HCT116 (cell line): ENCODE measurements around the gene SCARF2. TPM values are rescaled to one million over a fixed set of nuclear protein-coding genes. Genes with fewer than 3 reads are reported as not detected.

ENCODE experiments used
- ATAC-seq: fragments of 200-7000 bp; cut with Tn5 transposase; 2 replicates; pipeline ENCODE4 v1.9.1; 2020; ENCODE audit warnings: mild to moderate bottlenecking, moderate library complexity
- BruUV-seq: library from RNA; stranded (reverse); fragments of 400-500 nt; replicated peaks from 2 replicates; lab custom pipeline; 2021; lab: Mats Ljungman, UMichigan
- CTCF ChIA-PET: fragments of 300-600 bp; sonication (Branson Sonifier 250); formaldehyde crosslinking; loops from one replicate; lab custom pipeline; 2021; ENCODE audit warnings: antibody characterized with exemption; lab: Charles Lee
- POLR2A ChIA-PET: fragments of 300-600, 350-600 bp; sonication (Branson Sonifier 250); formaldehyde crosslinking; loops from one replicate; lab custom pipeline; 2021; ENCODE audit warnings: antibody characterized with exemption; lab: Charles Lee
- RAD21 ChIA-PET, 2 experiments: fragments of 300-600 bp; sonication (Branson Sonifier 250); formaldehyde crosslinking; loops; one replicate each; lab custom pipeline; 2023; ENCODE audit warnings: low total read pairs in 2 of 2; ENCODE audit not compliant: uncharacterized antibody in 2 of 2, unreplicated experiment in 2 of 2, low non-redundant PET in 1 of 2; lab: Charles Lee
- DNase-seq: peaks from one replicate; pipeline ENCODE4 v3.0.0-alpha.2; 2010; ENCODE audit warnings: low read depth, low spot score
- H2AFZ ChIP-seq: fragments of 200-600 bp; shearing (Covaris generic), sonication (generic); 2 replicates; pipeline ENCODE4 v1.6.1; 2017; ENCODE audit warnings: low read depth, mixed run types, mixed read lengths, antibody characterized with exemption, low read length; ENCODE audit not compliant: poor library complexity, severe bottlenecking
- H3K27ac ChIP-seq: 2 replicates; pipeline ENCODE4 v1.5.1; 2012; ENCODE audit warnings: low read depth, low read length
- H3K27me3 ChIP-seq: fragments of 200-600 bp; sonication (generic); 2 replicates; pipeline ENCODE4 v1.6.1; 2016; ENCODE audit warnings: mixed run types, low read length, mixed read lengths; ENCODE audit not compliant: insufficient read depth
- H3K36me3 ChIP-seq, 2 experiments: fragments of 200-500 bp in 1 of 2; fragments of 200-600 bp in 1 of 2; sonication (Bioruptor generic) in 1 of 2; sonication (generic) in 1 of 2; 2 replicates each; pipeline versions ENCODE4 v1.5.1 to v1.6.1; 2014 to 2016; ENCODE audit warnings: low read length in 2 of 2, inconsistent platforms in 1 of 2, mixed read lengths in 1 of 2, mixed run types in 1 of 2; ENCODE audit not compliant: insufficient read depth in 2 of 2, control insufficient read depth in 1 of 2
- H3K4me1 ChIP-seq, 2 experiments: fragments of 200-600 bp in 1 of 2; sonication (generic) in 1 of 2; 2 replicates each; pipeline versions ENCODE4 v1.5.1 to v1.6.1; 2012 to 2017; ENCODE audit warnings: low read length in 2 of 2, inconsistent platforms in 1 of 2, mild to moderate bottlenecking in 1 of 2, mixed read lengths in 1 of 2, mixed run types in 1 of 2, moderate library complexity in 1 of 2; ENCODE audit not compliant: insufficient read depth in 2 of 2, control insufficient read depth in 1 of 2
- H3K4me2 ChIP-seq: fragments of 200-600 bp; sonication (generic); 2 replicates; pipeline ENCODE4 v1.6.1; 2017; ENCODE audit warnings: mixed run types, low read length, mixed read lengths
- H3K4me3 ChIP-seq, 2 experiments: fragments of 200-600 bp in 1 of 2; sonication (generic) in 1 of 2; replicated peaks in 1 of 2; 2 replicates each; pipeline ENCODE4 v1.5.1; 2011 to 2016; ENCODE audit warnings: low read length in 2 of 2, control low read depth in 1 of 2, low read depth in 1 of 2, mild to moderate bottlenecking in 1 of 2, mixed read lengths in 1 of 2, mixed run types in 1 of 2
- H3K79me2 ChIP-seq: fragments of 200-600 bp; sonication (generic); 2 replicates; pipeline ENCODE4 v1.6.1; 2017; ENCODE audit warnings: mild to moderate bottlenecking, mixed run types, low read length, moderate library complexity, mixed read lengths; ENCODE audit not compliant: insufficient read depth
- H3K9ac ChIP-seq: fragments of 200-600 bp; sonication (generic); 2 replicates; pipeline ENCODE4 v1.6.1; 2016; ENCODE audit warnings: low read length, mixed read lengths
- H3K9me2 ChIP-seq: fragments of 200-600 bp; sonication (generic), shearing (Covaris generic); 2 replicates; pipeline ENCODE4 v1.6.1; 2017; ENCODE audit warnings: mixed run types, mild to moderate bottlenecking, moderate library complexity; ENCODE audit not compliant: insufficient read depth
- H3K9me3 ChIP-seq, 2 experiments: fragments of 200-500 bp in 1 of 2; fragments of 200-600 bp in 1 of 2; sonication (Bioruptor generic) in 1 of 2; sonication (generic) in 1 of 2; 2 replicates each; pipeline ENCODE4 v1.6.1; 2014 to 2017; ENCODE audit warnings: low read length in 2 of 2, mixed read lengths in 2 of 2, inconsistent platforms in 1 of 2, low read depth in 1 of 2, mild to moderate bottlenecking in 1 of 2, mixed run types in 1 of 2, moderate library complexity in 1 of 2; ENCODE audit not compliant: control insufficient read depth in 1 of 2, insufficient read depth in 1 of 2
- H4K20me1 ChIP-seq: fragments of 200-600 bp; sonication (generic), shearing (Covaris generic); 2 replicates; pipeline ENCODE4 v1.6.1; 2017; ENCODE audit warnings: mixed run types, mild to moderate bottlenecking, moderate library complexity; ENCODE audit not compliant: insufficient read depth
- ATF3 ChIP-seq: IDR thresholded peaks from 2 replicates; pipeline ENCODE4 v1.6.1; 2012
- CEBPB ChIP-seq: IDR thresholded peaks from 2 replicates; pipeline ENCODE4 v1.6.1; 2012; ENCODE audit warnings: low read depth
- CTCF ChIP-seq, 3 experiments: fragments of 200-600 bp in 1 of 3; sonication (generic) in 1 of 3; IDR thresholded peaks in 2 of 3; conservative IDR thresholded peaks in 1 of 3; 2 replicates each; pipeline ENCODE4 v1.5.1; 2012 to 2017; ENCODE audit warnings: low read depth in 2 of 3, low read length in 2 of 3, antibody characterized with exemption in 1 of 3, borderline replicate concordance in 1 of 3, control low read depth in 1 of 3, mild to moderate bottlenecking in 1 of 3, mixed read lengths in 1 of 3, mixed run types in 1 of 3, moderate library complexity in 1 of 3; ENCODE audit not compliant: insufficient read depth in 1 of 3
- ELF1 ChIP-seq: IDR thresholded peaks from 2 replicates; pipeline ENCODE4 v1.6.1; 2012; ENCODE audit warnings: low read depth, borderline replicate concordance
- FOSL1 ChIP-seq: IDR thresholded peaks from 2 replicates; pipeline ENCODE4 v1.6.1; 2012; ENCODE audit warnings: low read depth
- JUND ChIP-seq: IDR thresholded peaks from 2 replicates; pipeline ENCODE4 v1.6.1; 2012
- MAX ChIP-seq: IDR thresholded peaks from 2 replicates; pipeline ENCODE4 v1.6.1; 2012
- POLR2AphosphoS5 ChIP-seq: IDR thresholded peaks from 2 replicates; pipeline ENCODE4 v1.6.1; 2011; ENCODE audit warnings: mild to moderate bottlenecking, low read depth, low read length, moderate library complexity
- REST ChIP-seq: IDR thresholded peaks from 2 replicates; pipeline ENCODE4 v1.6.1; 2012; ENCODE audit warnings: low read depth
- SP1 ChIP-seq: IDR thresholded peaks from 2 replicates; pipeline ENCODE4 v1.6.1; 2012; ENCODE audit warnings: low read depth
- TCF7L2 ChIP-seq: IDR thresholded peaks from 2 replicates; pipeline ENCODE4 v1.7.0; 2011; ENCODE audit warnings: borderline replicate concordance, inconsistent platforms; ENCODE audit not compliant: insufficient read depth, insufficient read length; ENCODE audit errors: extremely low read depth
- ZBTB33 ChIP-seq: IDR thresholded peaks from 2 replicates; pipeline ENCODE4 v1.6.1; 2011; ENCODE audit warnings: mild to moderate bottlenecking, low read length, moderate library complexity; ENCODE audit not compliant: insufficient replicate concordance; ENCODE audit errors: extremely low read depth
- ZFX ChIP-seq: fragments of 450-650 bp; IDR thresholded peaks from 2 replicates; pipeline ENCODE4 v1.6.1; 2017
- intact Hi-C: fragments of 100-400 bp; cut with micrococcal nuclease; formaldehyde crosslinking; loops from 2 replicates; pipeline ENCODE4 v1.10.0; 2022
- total RNA-seq: library from RNA; stranded (reverse); gene quantifications from one replicate; pipeline ENCODE4 v1.2.1, GENCODE V29; 2021; ENCODE audit not compliant: unreplicated experiment

The SCARF2 gene
- total RNA-seq, 1 experiment from 2014 or later = 2.5 TPM

- RAD21 ChIA-PET = no interaction called here
- H3K4me2 ChIP-seq = no peak overlapping the region
- TF ChIP-seq POLR2AphosphoS5 (no peak), ZFX (no peak), FOSL1 (no peak), CTCF (IDR thresholded peaks at IDR 0.05 in 2 of 3, conservative IDR thresholded peaks at IDR 0.05 in 1 of 3; ENCODE audit: borderline replicate concordance in 1 of 3, insufficient read depth in 1 of 3, low read depth in 2 of 3, low read length in 2 of 3) (no peak), TCF7L2 (no peak), CEBPB (no peak), SP1 (no peak), MAX (no peak), JUND (no peak), ATF3 (no peak), ZBTB33 (no peak), REST (no peak), ELF1 (no peak)
- TF ChIP-seq, all 23 proteins: peak for 0
- no TSS peak for BruUV-seq
- Histone ChIP-seq H3K27ac (no peak overlapping the region), H3K79me2 (no peaks in the 10 kb centered on the region), H2AFZ (no peak overlapping the region), H3K4me1 (peaks cover 0 to 3% of the 10 kb centered on the region in 2 experiments; a peak in 1 of 4 replicates), H3K9ac (no peak overlapping the region), H3K27me3 (no peaks in the 10 kb centered on the region), H4K20me1 (no peaks in the 10 kb centered on the region), H3K36me3 (no peaks in the 10 kb centered on the region; a peak in 1 of 4 replicates), H3K9me3 (no peaks in the 10 kb centered on the region), H3K9me2 (no peaks in the 10 kb centered on the region), H3K4me3 (no peak overlapping the region)
- ChIA-PET POLR2A (no interaction called here), CTCF (interaction anchor here (0.6 to 1.2 kb wide), 2 partner anchors 41 to 42 kb away, joined by 4 to 7 read pairs; no protein-coding TSS in a partner anchor)
- DNase-seq (no peak), ATAC-seq (no peak)
- intact Hi-C loops = loop anchor here (5.0 kb wide), 1 partner anchor 303 kb away; no protein-coding TSS in a partner anchor
Measured at GRCh38 chr22:20459862-20460261, 22.2 kb upstream of the SCARF2 start.
